Right kidney (tissue), 9 donors: ENCODE data around the gene SLC17A1.
A peak's percentile ranks its signal among the peaks of the same experiment; 100 is the strongest.

Source experiments
- DNase-seq: peaks from one replicate; pipeline ENCODE4 v3.0.0-alpha.2; 2016
- long read RNA-seq, 8 donors: transcript quantifications; one replicate each; lab custom pipeline, GENCODE V29; 2026

The SLC17A1 gene, protein sequence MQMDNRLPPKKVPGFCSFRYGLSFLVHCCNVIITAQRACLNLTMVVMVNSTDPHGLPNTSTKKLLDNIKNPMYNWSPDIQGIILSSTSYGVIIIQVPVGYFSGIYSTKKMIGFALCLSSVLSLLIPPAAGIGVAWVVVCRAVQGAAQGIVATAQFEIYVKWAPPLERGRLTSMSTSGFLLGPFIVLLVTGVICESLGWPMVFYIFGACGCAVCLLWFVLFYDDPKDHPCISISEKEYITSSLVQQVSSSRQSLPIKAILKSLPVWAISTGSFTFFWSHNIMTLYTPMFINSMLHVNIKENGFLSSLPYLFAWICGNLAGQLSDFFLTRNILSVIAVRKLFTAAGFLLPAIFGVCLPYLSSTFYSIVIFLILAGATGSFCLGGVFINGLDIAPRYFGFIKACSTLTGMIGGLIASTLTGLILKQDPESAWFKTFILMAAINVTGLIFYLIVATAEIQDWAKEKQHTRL
- long read RNA-seq, donor 1, partial matches to known transcripts, result 0 of 1 reads
- long read RNA-seq, donor 1, other reads (novel, unspliced or antisense), result 0 of 1 reads
- long read RNA-seq, donor 2, partial matches to known transcripts, result 0 of 4 reads
- long read RNA-seq, donor 2, other reads (novel, unspliced or antisense), result 0 of 4 reads
- long read RNA-seq, donor 3, result 0 reads
- long read RNA-seq, donor 4, result 0 reads
- long read RNA-seq, donor 5, partial matches to known transcripts, result 0 of 2 reads
- long read RNA-seq, donor 5, other reads (novel, unspliced or antisense), result 0 of 2 reads
- long read RNA-seq, donor 6, partial matches to known transcripts, result 0 of 4 reads
- long read RNA-seq, donor 6, other reads (novel, unspliced or antisense), result 0 of 4 reads
- long read RNA-seq, donor 7, partial matches to known transcripts, result 0 of 2 reads
- long read RNA-seq, donor 7, other reads (novel, unspliced or antisense), result 0 of 2 reads
- long read RNA-seq, donor 8, partial matches to known transcripts, result 0 of 1 reads
- long read RNA-seq, donor 8, other reads (novel, unspliced or antisense), result 0 of 1 reads

DNA sequence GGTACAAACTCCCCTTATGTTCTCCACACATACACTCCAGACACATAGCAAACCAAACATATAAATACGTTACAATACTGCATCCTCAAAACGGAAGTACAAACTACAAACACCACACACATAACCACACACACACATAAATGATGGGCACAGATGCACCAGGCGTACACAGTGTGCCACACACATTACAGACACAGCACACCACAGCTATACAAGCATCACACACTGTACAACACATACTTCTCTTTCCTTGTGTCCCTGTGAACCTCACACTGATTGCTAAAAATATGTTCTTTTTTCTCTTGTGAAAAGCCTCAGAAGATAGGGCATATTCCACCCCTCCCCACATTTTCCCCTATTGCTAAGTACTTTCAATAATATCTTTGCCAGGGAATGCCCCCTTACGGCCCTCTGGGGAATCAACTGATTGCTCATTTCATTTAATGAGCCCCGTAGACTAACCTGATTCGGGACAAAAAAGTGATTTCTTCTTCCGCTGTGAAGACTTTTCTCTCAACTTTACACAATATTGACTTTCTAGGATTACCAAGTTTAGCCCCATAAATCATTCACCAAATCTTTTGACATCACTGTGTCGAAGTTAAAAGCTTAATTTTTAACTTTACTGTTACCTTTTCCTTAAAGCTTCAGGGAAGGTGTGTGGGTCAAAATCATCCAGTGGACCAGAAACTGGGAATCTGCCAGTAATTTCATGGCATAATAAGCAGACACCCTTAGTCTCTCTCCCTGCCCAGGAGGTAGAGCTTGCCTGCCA lies at the start of gene SLC17A1:
TSS of gene SLC17A1 (minus strand) at position 521 of the 775 bp plus-strand sequence. CDS start 1,495 bp downstream, outside the sequence.
- DNase-seq, result peak; percentile 12

DNA sequence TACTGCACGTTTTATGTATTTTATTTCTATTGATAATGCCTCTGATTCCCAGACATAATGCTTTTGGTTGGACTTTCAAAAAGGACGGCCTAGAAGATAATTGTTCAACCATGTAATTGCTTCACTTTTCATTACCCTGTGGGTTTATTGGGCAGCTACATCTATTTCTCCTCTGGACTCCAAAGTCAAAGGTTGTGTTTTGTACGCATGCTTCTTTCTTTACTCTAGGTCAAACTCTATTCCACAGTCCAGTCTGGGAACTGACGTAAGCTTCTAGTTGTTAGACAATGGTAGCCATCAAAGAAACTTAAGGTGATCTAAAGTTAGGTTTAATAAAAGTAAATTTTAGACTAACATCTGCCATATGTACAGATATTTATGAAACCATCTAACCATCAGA lies 48.7 kb upstream of the SLC17A1 start:
- no peak for DNase-seq

DNA sequence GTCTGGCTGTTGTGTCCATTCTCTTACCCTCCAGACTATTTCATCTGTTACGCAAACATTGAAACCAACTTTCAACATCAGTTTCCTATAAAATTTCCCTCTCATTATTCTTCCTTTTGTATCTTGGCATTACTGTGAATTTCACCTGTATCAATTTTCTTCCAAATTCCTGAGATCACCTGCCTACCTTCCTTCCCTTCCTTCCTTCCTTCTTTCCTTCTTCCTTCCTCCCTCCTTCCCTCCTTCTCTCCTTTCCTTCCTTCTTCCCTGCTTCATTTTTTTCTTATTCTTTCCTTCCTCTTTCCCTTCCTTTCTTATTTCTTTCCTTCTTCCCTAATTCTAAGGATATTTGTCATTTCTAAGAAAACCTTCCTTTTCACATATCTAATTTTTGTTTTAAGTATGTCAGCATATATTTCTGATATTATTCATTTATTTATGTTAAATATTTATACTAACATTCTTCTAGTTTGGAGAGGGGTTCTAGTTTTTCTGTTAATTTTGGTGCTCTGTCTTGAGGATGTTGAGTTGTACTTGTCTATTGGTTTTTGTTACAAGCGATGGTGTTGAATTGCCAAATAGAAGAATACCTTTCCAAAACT lies 47.0 kb upstream of the SLC17A1 start:
- DNase-seq, result no peak

DNA sequence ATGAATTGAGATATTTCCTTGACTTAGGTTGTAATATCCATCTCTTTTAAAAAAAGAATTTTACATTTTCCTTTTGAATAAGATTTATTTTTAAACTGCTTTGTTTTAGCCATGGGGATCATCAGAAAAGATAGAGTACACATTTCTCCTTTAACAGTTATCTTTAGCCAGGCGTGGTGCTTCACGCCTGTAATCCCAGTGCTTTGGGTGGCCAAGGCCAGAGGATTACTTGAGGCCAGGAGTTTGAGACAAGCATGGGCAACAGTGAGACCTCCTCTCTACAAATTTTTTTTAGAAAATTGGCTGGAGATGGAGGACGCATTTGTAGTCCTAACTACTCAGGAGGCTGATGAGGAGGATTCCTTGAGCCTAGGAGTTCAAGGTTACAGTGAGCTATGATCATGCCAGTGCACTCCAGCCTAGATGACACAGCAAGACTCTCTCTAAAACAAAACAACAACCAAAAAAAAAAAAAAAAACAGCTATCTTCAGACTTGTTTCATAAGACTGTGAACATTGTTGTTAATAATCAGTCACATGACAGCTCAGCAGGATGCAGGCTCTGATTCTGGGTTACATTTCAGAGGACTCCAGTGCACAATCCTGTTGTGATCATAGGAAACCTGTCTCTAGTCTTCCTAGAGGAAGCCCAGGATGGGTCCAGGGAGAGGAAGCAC lies 44.2 kb upstream of the SLC17A1 start:
- DNase-seq, result no peak

DNA sequence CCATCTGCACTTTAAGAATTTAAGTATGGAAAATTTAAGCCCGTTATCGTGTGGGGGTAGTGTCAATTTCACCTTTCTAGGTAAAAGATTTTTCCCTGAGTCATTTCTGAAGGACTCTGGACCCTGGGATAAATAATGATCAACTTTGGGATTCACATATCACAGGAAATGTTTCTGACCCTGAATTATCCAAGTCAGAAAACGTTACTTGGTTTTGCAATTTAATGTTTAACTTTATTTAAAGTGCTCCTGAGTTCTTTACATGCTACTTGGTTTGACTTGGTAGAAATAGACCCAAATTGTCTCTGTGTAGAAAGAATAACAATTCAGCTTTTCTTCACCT lies 43.7 kb upstream of the SLC17A1 start:
- DNase-seq, result no peak

DNA sequence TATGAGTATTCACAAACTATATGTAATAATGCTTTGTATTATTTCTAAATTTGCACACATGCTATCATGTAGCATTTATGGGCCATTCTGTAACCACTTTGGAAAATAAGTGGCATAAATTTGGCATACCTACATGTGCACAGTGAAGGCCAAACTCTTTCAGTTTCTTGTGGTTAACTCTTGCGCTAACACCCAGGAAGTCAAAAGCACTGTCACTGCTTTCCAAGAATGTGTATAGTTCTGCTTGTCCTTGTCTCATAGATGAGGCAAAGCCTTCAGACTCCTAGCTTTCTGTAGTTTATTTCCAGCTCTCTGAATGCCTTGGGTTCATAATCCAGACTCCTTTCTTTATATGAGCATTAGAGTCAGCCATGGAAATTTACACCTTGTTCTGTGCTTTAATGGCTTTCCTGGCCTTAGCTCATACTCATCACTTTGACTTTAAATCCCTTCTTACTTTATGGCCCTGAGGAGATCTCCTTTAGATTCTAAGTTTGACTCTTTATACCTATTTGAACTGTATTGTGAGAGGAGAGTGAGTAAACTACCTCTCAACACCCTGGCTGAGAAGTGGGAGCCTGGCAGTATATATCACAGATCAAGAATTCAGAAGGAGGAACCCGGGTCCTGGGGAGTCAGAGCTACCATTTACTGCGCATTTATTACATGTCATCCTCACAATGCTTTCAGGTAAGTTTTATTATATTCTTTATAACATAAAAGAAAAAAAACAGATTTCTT lies 43.1 kb upstream of the SLC17A1 start:
- no peak for DNase-seq

DNA sequence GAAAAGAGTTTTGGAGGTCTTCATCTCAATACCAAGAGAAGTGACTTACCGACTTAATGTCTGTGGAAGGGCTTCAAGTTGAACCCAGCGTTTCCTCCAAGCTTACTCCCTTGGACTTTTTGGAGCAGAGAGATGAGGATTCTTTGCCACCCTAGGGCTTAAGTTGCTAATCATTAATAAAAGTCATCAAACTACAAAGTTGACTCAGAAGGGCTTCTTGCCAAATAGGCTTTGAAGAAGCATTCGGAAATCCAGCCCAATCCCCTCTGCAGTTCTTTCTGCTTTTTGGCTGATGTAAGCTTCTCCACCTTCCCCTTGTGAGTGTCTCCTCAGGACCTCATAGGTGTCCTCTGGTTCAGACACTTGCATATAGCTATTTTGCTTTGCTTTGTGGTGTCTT lies 42.3 kb upstream of the SLC17A1 start, which contains the start of gene SLC17A3:
TSS of gene SLC17A3 (minus strand) at position 126 of the 400 bp plus-strand sequence. CDS start 5,856 bp downstream, outside the sequence.
- no peak for DNase-seq

DNA sequence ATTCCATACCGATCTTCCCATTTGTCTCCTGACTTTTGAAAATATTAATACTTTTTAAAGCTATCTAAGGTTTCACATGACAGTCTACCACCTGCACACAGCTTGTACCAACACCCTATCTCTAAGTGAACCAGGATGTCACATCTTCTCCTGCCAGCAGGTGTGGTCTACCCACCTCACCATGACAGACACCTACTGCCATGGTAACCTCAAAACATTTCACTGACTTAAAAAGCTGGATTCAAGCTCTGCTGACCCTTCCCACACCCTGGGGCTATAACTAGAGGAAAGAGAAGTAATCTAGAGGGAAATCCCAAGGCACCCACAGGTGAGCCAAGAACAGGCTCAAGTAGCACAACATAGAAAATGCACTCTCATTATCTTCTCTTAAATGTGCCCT lies 41.0 kb upstream of the SLC17A1 start:
- DNase-seq, result no peak

DNA sequence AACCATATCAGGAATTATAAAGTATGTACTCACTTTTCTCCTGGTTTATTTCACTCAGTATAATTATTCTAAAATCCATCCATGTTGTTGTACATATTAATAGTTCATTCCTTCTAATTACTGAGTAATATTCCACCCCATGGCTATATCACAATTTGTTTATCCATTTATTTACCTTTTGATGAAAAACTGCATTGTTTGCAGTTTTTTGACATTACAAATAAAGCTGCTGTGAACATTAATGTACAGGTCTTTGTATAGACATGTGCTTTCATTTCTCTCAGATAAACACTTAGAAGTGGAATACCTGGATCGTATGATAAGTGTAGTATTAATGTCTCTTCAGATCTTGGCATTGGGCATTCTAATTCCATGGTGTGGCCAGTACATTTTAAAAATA lies 38.0 kb upstream of the SLC17A1 start:
- DNase-seq, result no peak

DNA sequence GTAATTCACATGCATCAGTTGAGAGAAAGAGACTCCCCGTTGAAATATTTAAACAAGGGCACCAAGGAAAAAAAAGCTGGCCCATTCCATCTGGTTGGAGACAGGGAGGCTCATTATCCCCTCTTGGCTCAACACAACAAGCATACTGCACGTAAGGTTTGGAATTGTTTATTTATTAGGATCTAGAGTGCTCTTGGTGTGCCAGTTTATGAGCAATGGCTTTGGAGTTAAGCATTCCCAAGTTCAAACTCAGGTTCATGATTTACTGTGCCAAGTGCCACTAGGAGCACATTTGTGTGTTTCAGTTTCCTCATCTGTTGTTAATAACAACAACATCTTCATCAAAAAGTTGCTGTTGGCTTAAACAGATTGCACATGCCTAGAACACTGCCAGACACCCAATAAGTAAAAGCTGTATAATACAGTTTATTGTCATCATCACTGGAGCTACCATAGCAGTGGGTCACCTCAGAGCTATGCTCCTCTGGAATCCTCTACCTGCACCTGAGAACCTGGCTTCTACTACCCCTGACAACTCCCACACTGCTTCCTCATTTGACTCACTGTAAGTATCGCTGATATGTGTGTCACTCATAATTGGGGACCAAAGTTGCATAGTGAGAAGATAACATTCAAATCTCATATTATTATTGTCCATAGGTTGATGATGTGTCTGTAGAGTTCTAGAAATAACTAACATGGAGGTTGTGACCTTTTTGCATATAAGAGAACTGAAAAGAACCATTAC lies 36.8 kb upstream of the SLC17A1 start:
- no peak for DNase-seq

DNA sequence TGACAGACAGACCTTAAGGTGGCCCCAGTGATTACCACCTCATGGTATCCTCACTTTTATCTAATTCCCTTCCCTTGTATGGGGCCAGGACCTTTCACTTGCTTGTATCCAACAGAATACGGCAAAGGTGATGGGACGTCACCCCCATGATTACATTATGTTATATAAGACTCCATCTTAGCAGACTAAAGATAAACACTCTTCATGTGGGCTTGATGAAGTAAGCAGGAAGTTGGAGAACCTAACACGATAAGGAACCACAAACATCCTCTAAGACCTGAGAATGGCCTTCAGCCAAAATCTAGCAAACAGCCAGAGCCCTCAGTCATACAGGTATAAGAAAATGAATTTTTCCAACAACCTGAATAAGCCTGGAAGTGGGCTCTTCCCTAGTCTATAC lies 34.2 kb upstream of the SLC17A1 start:
- no peak for DNase-seq

DNA sequence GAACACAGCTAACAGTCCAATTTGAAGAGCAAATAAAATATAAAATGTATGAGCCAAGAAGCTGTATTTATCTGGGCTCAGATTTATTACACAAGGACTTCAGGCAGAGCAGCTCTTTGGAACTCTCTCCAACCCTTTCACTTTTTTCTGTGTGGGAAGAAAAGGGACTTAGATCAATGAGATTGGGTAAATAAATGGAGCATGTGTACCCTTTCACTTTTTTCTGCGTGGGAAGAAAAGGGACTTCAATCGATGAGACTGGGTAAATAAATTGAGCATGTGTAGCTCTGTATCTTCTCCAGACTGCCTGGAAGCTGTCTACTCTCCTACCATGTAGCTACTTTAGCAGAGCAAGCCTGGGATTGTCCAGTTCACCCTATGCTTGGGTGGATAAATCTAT lies 31.5 kb upstream of the SLC17A1 start:
- DNase-seq, result no peak

DNA sequence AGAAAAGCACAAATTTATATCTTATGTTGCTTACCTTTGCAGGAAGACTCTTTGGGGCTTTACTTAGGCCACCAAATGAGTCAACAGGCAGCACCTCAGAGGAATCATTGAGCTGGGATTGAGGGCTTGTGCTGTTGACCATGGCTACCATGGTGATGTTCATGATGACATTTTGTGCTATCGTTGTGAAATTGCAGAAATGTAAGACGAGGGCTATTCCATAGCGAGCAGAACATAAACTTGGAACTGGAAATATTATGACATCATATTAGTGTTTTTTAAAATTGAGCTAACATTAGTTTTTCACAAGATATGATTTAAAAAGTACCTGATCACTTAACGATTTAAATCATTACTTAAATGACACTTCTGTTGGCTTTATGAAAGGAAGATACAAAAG lies 30.3 kb upstream of the SLC17A1 start:
- DNase-seq, result no peak

DNA sequence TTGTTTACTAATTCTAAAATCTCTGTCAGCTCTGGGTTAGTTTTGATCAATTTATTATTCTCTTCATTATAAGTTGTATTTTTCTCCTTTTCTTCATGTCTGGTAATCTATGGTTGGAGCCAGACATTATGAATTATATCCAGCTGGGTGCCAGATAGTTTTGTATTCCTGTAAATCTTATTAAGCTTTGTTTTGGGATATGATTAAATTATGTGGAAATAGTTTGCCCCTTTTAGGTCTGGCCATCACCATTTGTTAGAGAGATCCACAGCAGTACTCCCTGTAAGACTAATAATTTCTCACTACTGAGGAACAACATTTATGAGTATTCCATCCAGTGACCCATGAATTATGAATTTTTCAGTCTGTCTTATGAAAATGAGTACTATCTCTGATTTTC lies 20.9 kb upstream of the SLC17A1 start:
- no peak for DNase-seq

DNA sequence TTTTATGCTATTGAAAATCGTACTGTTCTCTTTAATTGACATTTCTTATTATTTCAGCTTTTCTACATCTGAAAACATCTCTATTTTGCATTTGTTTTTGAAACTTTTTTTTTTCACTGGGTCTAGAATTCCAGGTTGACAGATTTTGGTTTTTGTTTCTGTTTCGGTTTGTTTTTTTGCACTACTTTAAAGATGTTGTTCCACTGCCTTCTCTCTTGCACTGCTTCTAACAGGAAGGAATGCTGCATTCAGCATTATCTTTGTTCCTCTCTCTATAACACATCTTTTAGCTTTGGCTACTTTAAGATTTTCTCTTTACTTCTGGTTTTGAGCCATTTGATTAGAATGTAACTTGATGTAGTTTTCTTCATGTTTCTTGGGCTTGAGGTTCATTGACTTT lies 20.1 kb upstream of the SLC17A1 start:
- DNase-seq, result no peak

DNA sequence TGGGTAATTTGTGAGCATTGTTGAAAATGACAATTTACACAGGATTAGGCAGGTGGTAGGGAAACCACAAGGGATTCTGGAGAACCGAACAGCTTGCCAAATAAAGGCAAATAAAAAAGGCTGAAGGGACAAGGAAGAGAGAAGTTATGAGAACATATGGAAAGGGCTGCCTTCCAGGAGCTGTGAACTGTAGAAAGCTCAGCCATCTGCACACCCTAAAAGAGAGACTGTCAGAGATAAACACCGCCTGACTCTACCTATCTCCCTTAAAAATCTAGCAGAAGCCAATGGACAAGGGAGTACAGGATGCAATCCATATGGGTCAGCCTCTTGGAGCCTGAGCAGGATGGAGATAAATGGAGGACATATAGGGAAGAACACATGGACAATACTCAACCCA lies 12.7 kb upstream of the SLC17A1 start:
- no peak for DNase-seq

DNA sequence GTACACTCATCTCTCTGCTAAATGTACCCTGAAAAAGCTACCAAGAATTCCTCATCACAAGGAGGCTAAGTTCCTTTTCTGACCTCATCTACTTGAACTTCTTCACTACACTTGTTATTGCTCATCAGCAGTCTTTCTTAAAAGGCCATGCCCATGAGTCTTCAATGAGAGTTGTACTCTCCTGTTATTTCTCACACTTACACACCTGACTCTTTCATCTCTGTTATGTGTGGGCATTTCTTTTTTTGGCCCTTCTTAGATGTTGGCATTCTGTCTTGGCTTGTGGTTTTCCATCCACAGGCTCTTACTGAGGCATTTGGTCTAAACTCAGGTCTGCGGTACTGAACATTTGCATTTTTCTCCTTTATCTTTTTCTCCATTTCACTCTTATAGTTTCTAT lies 10.7 kb upstream of the SLC17A1 start:
- DNase-seq, result no peak

DNA sequence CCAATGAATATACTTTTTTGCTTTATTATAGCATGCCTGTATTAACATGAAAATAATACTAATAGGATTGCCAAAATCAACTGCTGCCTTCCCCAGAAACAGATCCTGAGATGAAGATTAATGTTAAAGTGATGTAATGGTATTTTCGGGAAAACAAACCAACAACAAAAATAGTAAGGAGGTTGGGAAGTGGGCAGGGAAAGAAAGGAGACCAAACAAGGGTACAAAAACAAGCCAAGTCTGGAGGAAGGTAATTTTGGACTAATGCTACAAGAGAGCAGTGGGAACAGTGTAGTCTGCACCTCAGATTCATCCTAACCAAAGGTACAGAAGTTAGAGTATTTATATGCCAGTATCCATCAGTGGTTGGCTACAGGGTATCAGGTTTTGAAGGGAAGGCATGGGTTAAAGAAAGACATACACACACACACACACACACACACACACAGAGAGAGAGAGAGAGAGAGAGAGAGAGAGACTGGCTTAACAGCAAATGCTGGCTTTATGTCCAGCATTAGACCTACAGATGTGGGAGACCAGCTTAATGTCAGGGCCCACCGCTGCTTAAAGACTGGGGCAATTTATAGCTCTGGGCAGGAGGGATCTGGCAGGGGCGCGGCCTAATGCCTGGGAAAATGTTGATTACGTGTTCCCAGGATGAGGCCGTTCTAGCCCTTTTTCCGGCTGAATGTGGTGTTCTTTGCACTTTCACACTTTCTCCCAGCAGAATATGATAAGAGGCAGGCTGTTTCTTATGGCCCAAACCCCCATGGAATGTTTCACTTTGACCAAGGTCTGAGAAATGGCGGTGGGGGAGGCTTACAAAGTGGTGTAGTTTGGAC lies 3.8 kb upstream of the SLC17A1 start:
- peak; percentile 18 for DNase-seq

DNA sequence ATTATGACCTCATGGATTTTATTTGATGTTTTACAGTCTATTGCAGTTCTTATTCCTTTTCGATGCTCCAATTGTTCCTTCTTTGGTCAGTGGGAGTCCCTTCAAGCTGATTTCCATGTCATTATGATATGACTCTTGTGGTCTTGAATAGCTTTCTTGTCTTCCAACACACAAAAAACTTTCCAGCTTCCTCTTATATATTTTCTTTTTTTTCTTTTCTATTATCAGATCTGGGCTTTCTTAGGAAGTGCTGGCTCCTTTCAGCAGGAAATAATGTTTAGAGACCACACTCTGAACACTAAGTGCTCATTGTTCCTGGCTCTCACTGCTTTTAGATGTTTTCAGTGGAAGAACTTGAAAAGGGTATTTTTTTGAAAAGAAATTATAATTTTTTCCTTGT lies 3.1 kb upstream of the SLC17A1 start:
- no peak for DNase-seq
